NCI-H2081 (cell line): ENCODE results near the gene SGPP2.
"Not testable (repeated sequence)": the region's sequence is repeated elsewhere in the genome, so short reads cannot be mapped to it uniquely, and the experiment has no call there.

Experiments used
- DNase-seq, 2 experiments: peaks; one replicate each; lab custom pipeline; 2025; lab: John Stamatoyannopoulos, UW

Gene SGPP2

DNA sequence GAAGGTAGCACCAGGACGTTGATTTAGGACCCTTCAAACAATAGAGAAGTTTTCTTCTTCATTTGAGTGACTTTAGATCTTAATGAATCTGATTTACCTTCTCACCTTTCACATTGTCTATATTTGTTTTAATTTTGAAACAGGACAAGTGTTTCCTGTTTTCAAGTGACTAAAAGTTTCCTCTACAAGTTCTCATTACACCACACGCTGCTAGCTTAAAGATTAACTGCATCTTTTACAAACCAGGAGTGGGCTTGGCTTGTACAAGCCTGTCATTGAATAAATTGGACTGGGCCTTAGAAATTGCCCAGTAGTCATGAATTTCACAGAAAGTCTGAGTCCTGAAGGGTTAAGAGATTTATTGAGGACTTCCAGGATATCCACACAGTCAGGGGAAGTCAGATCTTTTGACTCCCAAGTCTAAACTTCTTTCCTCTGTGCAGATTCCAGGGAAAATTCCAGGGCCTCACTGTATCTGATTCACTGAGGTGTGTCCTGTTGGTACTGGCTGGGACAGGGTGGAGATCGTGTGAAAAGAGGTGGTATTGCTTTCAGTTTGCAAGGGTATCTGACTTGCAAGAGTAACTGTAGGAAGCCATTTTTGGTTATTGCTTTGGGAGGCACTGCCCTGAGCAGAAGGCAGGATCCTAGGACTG lies 3.4 kb downstream of the SGPP2 start:
- no peak for DNase-seq

GRCh38 chr2:222430071-222430470 lies 5.7 kb downstream of the SGPP2 start:
- no peak for DNase-seq

- no peak for DNase-seq
Observed at GRCh38 chr2:222430681-222431080, 6.3 kb downstream of the SGPP2 start.

DNA sequence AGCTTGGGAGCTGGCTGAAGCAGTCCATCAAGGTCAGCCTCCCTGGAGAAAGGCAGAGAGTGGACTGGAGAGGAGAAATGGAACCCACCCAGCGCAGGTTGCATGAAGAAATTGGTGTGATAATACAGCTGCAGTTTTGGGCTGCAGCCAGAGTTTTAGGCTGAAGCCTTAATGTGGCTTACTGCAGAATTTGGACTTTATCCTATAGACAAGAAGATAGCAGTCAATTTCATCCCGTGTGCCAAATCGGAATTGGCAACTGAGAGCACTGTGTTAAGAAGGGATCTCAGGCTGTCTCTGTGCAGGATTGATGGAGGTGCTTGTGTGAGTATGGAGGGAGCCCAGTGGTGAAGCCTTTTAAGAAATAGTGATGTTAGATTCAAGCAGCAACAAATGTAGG lies 7.5 kb downstream of the SGPP2 start:
- no peak for DNase-seq

DNA sequence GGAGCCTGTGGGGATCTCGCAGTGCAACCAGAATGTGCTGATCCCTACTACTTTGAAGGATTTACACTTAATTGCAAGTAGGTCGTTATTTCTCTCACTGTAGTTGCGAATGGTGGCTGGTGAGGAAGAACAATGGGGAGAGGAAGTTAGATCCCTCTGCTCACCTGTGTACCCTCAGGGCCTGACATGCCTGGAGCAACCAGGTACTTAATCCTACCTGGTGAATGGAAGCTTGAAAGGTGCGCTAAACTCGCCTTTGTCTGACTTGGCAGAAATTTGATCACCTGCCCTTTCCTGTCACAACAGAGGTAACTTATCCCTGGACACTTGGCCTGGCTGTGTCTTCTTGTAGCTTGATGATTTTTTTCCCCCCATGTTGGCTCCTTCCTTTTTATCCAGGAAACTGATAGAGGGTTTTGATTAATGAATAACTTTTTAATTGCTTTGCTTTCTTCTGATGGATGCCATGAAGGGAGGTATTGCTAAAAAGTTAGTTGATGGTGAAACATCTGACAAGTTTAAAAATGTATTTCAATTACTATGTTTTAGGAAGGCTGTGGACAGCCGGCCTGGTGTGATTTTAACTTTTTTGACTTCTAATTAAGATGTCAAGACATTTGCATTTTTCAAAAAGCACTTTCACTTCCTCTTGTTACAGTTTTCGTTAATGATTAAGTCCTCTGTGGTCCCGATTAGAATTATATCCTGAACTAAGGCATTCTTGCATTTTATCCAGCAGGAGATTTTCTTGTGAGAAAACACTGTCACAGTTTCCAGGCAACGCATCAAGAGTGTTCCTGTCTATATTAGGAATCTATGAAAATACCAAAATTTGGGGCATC lies 9.2 kb downstream of the SGPP2 start:
- DNase-seq, result peak; percentile 55 to 86

- no peak for DNase-seq
Observed at GRCh38 chr2:222434204-222434603, 9.9 kb downstream of the SGPP2 start.

DNA sequence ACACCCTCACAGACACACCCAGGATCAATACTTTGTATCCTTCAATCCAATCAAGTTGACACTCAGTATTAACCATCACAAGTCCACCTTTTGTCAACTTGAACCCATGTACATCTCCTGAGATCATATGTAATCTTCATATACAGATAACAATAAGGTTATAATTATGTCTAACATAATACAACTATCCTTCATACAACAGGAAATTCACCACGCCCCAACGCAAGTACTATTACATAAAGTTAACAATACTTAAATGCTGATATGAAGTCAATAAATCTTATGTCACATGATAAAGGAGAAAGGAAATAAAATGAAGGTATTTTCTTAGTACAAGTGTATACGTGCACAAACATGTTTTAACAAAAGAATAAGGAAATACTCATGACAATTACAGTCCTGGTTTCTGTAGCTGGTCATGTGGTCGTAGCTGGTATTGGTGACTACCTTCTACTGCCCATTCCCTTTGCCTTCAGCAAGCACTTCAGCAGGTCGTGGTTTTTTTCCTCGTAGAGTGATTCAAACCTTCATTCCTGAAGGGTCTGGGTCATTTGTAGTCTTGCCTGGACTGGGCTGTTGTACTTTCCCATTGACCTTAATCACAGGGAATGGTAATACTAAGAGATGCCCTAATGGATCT lies 11.2 kb downstream of the SGPP2 start:
- not testable (repeated sequence) for DNase-seq

- DNase-seq, result no peak
Observed at GRCh38 chr2:222436040-222436413, 11.7 kb downstream of the SGPP2 start.

DNA sequence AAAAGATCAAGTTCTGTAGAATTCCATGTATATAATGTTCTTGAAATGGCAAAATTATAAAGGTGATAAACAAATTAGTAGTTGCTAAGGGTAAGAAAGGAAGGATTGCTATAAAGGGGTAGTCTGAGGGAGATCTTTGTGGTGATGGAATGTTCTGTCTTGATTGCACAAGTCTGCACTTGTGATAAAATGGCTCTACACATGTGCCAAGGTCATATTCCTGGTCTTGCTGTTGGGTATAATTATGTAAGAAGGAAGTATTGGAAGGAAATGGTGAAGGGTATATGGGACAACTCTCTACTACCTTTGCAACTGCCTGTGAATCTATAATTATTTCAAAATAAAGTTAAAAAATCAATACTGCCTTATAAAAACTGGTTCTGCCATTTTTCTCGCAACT lies 15.3 kb downstream of the SGPP2 start:
- DNase-seq, result no peak

DNA sequence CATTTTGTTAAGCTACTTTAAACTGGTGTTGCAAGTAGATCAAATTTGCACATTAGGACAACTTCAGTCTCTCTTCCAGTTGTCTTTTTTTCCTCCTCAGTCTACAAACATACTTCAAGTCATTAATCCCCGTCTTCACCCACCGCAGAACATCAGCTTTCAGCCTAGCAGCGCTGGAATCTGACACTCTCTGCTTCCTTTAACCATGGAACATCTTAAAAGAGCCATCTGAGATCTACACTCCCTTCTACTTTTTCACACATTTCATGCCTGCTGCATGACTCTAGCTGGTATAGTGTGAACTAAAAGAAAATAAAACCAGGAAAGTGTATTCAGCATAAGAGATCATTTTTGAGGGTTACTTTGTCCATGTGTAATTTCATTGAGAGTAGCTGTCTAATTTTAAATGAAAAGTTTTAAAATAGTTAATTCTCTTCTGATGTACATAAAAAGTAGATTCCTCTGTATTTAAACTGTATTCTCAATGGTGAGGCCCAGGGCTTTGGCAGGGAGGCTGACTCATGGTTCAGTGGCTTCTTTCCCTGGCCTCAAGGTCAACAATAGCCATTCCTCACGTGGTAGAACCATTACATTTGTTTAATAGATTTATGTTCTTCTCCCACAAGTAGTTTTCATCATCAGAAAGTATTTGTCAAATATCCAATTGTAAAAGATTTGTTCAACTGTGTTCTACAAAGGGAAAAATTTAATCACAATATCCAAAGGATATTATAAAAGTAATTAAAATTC lies 16.5 kb downstream of the SGPP2 start:
- DNase-seq, result no peak

DNA sequence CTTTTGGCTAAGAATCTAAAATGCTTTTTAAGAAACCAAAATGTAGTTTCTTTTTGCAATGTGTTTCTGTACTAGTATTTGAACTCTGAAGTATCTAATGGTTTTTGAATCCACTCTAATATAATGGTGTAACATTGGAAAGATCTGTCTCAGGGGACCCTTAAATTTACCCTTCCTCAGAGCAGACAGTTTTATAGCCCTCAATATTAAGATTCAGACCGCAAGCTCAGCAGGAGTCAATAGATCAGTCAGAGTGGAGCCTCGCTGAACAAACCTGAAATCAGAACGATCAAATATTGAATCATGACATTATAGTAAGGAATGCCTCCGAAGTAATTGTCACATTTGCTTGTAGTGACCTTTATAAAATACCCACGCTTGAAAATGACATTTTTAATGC lies 18.3 kb downstream of the SGPP2 start:
- peak in 1 of 2 experiments; percentile 36 for DNase-seq

DNA sequence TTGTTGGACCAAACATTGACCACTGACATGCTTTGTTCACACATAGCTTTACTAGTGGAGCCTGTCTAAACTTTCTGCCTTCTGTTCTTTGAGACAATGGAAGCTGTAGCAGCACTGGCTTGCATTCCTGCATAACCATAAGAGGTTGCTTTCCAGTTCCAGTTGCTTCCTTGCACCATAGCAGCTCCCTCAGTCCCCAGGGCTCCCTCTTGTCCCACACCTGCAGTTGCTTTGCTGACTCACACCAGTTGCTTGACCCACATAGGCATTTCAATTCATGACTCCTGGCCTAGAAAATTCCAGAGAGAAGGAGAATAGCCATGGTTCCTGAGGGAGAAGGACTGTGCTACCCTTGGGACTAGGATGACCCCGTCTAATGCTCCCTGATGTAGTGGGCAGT lies 20.9 kb downstream of the SGPP2 start:
- no peak for DNase-seq

GRCh38 chr2:222447131-222447530 lies 22.8 kb downstream of the SGPP2 start:
- no peak for DNase-seq

GRCh38 chr2:222448748-222449181 lies 24.4 kb downstream of the SGPP2 start:
- DNase-seq, result no peak

DNA sequence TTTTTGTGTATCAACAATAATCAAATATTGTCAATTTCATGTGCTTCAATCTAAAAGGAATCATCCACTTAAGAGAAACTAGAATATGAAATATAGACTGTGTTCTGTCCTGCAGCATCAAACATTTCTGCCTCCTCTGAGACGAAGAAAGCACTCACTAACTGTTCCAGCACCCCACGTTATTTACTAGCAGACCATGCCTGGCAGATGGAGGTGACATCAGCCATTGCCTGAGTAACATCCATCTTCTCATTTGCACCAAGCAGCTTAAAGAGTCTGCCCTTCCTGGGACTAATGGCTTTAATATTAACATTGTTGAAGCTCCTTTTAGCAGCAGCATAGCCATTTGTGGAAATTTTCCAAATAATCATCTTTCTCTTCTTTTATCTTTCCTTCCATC lies 25.7 kb downstream of the SGPP2 start:
- DNase-seq, result no peak

DNA sequence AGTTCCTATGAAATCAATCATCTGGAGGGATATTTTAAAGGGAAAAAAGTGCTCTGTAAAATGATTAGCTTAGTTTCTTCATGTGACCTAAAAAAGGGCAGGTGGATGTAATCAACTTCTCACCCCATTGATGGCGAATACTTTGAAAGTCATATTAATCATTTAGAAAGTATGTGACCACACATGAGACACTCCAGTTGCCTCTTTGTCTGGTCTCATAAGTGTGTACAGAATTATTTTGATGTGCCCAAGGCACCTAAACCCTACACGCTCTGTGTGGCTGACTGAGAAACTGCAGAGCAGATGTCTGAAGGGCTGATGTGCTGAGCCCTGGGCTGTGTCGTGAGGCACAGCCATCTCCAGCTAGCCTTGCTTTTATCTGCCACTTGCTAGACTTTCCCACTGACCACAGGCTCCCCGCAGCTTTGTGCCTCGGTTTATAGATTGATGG lies 26.9 kb downstream of the SGPP2 start:
- no peak for DNase-seq

DNA sequence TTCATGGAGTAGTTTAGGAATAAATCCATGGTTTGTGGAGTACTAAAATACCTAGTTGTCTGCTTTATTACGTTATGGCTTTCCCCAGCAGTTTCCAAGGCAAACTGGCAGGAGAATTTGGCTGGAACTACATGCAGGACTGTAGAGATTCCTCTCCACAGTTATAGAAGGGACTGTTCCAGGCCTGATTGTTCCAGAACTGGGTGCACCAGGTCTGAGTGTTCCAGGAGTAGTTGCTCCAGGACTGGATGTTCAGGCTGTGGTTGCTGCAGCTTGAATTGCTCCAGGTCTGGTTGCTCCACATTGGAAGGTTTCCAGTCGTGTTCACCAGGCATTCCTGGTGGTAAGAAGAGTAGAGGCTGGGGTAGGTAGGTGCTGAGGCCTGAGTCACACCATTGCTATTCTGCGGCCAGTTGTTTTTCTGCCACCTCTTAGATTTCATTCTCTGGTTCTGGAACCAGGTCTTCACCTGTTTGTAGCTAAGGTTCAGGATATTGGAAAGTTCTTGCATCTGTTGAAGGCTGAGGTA lies 28.1 kb downstream of the SGPP2 start:
- DNase-seq, result no peak

DNA sequence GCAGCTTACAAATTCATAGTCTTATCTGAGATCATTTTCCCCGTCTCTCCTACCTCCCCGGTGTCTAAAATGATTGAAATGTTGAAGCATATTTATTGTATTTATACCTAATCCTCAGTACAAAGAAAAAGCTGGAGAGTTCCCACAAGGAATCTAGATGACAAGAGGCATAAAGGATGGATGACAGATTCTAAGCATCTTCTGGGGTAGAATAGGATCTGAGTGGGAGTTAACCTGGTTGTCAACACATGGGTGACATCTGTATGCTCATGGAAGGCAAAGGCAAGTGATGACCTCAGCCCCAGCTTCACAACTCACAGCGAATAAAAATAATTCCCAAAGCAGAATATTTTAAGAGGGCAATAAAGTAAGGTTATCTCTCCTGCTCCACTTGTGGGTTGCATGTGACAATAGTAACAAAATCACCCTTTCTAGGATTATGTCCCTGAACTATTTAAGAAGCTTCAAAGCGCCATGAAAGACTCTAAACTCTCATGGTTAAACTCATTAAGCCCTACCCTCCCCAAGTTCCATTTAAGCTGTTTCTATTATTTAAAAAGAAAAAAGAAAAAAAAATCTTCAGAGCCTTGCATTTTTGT lies 32.2 kb downstream of the SGPP2 start:
- no peak for DNase-seq

- DNase-seq, result no peak
Observed at GRCh38 chr2:222459983-222460382, 35.6 kb downstream of the SGPP2 start.

DNA sequence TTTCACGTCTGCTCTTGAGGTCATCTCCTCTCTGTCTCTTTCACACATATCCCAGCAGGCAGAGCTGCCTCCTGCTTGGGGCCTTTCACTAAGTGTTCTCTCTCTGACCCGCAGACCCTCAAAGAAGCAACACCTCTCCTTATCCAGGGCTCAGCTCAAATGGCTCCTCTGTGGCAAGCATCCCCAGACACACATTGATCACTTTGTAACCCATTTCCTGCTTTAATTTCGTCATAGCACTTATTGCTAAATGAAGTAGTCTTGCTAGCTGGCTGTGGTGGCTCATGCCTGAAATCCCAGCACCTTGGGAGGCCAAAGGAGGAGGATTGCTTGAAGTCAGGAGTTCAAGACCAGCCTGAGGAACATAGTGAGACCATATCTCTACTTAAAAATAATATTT lies 41.4 kb downstream of the SGPP2 start:
- no peak for DNase-seq

DNA sequence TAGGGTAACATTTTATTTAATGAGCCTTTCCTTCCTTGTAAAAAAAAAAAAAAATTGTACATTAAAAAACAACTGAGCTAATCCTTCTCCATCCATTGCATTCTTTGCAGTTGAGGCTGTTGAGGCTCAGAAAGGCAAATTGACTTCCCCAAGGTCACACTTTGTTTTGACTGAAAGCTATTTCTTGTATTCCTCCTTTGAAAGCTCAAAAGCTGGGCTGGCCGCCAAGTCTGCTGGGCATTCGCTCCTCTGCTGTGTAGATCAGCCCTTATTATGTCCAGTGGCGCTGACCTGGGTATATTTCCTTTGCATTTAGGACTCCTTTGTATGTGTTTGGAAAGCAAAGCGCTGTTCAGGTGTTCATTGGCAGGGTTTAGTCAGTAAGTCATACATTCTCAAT lies 44.0 kb downstream of the SGPP2 start:
- DNase-seq, result peak; percentile 17 to 42
